GM23338 (cell line): ENCODE data around the gene SNAP25.

Experiments used
- EZH2 ChIP-seq: fragments of 200-600 bp; sonication (generic); IDR thresholded peaks from one replicate; pipeline ENCODE4 v1.8.0; 2017; ENCODE audit warnings: antibody characterized with exemption, mild to moderate bottlenecking, low read depth; ENCODE audit not compliant: unreplicated experiment
- JUNB ChIP-seq: IDR thresholded peaks from one replicate; pipeline ENCODE4 v1.6.1; 2016; ENCODE audit warnings: antibody characterized with exemption; ENCODE audit not compliant: unreplicated experiment
- POLR2AphosphoS5 ChIP-seq: IDR thresholded peaks from 2 replicates; pipeline ENCODE4 v1.6.1; 2016; ENCODE audit warnings: antibody characterized with exemption, low read depth

DNA sequence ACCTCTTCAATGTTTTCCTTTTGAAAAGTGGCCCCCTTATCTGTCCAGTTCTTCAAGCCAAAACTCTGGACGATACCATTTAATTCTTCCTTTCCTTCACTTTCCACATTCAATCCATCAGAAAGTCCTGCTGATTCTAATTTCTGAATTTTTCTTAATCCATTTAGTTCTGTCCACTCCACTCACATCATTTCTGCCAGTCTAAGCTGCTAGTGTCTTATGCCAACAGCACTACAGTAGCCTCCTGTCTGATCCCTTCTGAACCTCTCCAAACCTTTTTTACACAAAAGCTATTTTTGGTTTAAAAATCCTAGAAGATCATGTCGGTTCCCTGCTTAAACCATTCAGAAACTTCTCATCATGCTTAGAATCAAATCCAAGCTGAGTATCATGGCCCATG is 24.5 kb upstream of the SNAP25 start:
- TF ChIP-seq JUNB: no peak
- no peak for TF ChIP-seq EZH2
- no peak for TF ChIP-seq POLR2AphosphoS5
